Fibroblast of skin of right biceps (primary cell): Measurements from ENCODE around the gene NUAK1.

Experiments
- DNase-seq: peaks from one replicate; pipeline ENCODE4 v3.0.0-alpha.2; 2013

The NUAK1 gene

DNA sequence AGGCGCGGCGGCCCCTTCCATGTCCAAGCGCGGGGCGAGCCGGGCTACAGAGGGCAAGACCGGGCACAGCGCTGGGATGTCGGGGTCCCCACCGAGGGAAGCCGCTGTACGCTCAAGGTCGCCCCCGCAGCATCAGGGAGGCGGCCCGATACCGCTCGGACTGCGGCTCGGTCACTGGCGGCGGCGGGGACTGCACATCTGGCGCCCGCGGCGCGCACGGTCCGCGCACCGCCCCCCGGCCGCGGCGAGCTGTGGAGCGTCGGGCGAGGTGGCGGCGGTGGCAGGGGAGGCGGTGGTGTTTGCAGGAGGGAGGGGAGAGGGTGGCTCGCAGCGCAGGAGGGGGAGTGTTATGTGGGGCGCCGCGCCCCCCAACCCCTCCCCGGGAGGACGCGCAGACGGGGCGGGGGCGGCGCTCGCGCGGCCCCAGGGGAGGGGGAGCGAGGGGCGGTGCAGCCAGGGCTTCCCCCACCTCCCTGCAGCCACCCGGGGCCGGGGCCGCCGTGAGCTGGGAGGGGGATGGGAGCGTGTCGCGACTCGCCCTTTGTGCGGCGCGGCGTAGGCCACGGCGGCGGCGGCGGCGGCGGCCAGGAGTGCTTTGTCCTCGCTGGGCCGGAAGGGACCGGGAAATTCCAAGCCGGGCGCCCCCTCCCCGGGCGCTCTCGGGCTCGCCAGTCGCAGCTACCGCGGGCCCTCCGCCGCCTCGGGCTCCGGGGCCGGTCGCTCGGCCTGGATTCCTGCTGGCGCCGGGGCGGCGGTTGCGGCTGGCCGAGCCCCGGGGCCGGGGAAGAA, at the start of gene NUAK1:
TSS of gene NUAK1 (minus strand) at position 322 of the 789 bp plus-strand sequence. CDS start at position 21, 301 bp downstream.
- peak; percentile 86 for DNase-seq

DNA sequence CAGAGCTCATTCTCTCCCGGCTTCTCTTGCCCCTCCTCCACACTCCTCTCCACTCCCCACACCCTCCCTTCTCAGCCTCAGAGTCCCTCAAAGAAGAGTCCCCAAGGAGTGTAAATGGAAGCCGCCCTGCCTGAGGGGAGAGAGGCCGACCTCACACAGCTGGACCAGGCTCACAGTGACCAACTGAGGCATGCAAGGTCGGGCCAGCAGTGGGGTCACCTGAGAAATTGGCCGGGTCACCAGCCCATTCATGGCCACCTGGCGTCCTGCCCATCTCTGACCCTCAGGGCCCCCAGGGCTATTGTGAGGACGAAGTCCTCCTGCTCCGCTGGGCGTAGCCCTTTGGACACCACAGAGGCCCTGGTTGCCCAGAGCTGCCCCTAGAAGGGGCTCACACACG, 49.5 kb upstream of the NUAK1 start:
- DNase-seq: no peak

DNA sequence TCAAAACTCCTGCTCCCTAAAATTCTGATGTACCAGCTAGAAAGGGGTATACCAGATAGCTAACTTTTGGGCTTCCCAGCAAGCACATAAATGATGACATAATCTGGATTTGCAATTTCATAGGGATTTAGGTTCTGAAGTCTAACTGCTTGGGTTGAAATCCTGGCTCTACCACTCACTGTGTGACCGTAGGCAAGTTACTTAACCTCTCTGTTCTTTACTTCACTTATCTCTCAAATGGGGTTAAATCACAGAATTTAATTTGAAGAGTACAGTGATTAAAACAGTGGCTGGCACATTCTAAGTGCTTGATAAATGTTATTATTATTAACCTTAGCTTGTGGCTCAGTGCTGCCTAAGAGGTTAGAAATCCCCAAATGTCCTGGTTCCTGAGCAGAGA, 49.1 kb upstream of the NUAK1 start:
- DNase-seq: no peak

DNA sequence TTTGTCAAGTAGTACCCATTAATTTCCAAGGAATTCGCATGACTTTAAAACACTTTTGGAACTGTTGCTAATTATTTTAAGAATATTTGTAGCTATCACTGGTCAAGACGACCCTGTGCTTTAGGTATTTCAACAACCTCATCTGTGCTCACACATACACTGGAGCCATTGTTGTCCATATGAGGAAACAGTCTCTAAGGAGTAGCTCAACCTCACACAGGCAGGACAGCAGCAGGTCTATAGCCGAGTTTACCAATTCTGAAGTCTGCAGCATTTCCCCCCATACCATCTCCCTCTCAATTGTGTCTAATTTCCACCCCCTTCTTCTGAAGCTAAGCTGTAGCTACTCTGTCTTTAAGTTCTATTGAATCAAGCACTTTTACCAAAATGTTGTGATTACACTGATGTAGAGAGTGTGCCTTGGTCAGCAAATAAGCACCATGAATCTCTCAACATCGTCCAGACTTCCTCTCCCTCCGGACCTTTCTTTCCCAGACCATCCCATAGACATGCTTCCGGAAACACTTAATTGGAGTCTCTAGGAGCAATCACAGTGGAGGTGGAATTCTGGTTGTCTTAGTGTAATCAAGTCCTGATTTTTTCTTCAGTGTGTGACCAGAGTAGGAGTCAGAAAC, 48.5 kb upstream of the NUAK1 start:
- no peak for DNase-seq

DNA sequence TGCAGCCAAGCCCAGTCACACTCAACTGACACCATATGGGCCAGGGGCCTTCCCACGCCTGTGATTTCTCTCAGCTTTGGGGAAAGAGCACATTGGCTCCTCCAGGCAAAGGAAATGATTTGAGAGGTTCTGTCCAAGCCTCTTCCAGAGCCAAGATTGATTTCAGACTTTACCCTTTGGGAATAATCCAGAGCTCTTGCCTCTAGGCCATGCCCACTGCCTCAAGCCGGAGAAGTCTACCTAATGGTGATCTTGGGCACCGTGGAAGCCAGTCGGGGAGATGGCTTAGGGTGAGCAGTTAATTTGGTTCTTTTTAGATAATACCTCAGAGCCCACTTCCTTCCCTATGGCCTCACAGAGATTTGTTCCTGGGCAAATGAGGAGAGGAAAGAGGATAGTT, 45.0 kb upstream of the NUAK1 start:
- DNase-seq: no peak

DNA sequence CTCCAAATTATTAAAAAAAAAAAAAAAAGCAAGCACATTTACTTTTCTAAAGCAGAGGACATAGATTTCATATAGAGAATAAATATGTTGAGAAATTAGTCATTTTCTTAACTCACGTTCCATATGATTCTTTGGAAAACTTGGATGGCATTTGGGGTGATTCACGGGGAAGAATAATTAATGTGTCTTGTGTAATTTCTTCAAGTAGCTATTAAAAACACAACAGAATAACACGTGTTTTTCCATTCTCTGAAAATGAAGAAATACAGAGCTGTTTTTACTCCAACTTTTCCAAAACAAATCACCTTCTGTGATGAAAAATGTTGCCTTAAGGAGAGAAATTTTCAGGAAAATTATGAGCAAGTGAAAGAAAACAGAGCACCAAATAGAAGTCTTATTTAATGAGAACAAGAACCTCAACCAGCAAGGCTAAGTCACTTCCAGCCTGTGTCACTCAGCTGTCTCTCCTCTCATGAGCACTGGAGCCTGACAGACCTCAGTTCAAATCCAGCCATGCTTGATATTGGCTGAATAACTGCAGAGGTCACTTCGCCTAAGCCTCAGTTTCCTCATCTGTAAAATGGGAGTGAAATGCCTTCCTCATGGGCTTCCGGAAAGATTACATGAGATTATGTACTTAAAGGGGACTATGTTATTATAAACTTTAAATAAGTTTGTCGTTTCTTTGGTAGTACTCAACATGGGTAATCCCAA, 42.8 kb upstream of the NUAK1 start:
- peak; percentile 61 for DNase-seq

DNA sequence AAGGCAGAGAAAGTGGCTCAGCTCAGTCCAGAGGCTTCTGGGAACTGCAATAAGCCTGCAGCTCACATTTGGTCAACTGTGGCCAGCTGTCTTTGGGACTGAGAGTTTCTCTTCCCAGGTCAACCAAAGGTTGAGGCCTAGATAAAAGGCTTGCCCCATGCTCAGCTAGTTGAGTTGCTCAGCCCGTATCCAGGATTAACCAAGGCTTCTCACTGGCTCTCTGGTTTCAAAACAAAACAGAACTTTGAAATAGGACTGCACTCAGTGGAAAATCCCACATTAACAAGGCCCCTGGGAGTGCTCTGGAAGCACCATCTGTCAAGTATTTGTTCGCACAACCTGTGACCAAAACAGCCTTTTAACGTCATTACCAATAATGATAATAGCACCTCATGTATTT, 40.3 kb upstream of the NUAK1 start:
- DNase-seq: no peak

DNA sequence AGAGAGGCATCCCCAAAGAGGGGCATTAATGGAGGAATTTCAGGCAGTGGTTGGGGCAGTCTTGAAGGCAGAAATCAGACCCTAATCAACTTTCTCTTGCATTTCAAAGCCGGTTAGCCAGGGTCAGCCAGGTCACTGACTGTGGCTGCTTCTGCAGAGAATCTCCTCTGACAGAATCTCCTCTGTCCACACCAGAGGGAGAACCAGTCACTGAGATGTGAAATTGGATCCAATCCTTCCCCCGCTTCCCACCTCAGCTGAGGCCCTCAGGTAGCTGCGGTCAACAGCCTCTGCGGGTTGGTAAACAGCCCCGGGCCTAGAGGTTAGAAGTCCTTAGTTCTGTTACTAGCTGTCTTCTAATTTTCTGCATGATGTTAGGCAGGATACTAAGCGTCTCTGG, 39.8 kb upstream of the NUAK1 start:
- no peak for DNase-seq

DNA sequence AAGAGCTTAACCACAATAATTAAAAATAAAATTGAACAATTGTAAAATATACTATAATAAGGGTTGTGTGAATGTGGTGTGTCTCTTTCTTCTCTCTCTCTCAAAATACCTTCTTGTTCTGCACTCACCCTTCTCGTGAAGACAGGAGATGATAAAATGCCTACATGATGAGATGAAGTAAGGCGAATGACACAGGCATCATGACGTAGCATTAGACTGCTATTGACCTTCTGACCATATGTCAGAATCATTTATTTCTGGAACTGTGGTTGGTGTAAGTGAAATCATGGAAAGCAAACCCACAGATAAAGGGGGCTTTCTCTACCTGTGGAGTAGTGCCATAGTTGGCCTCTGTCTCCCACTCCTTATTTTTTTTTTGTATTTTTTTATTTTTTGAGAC, 37.8 kb upstream of the NUAK1 start:
- DNase-seq: no peak

DNA sequence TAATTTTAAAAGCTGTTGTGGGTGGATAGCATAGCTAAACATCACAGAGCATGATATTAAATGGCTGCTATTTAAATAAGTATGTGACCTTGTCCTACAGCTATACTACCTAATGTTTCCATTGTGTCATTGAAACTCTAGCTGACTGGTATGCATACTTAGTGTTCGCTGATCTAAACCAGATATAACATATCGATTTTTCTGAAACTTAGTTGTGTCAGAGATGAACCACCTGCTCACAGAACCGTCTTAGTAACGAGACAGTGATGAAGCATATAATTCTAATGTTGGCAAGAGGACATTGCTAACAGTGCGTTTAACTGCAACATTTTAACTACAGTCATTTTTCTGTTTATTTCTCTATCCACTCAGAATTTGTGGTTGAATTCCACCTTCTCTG, 36.1 kb upstream of the NUAK1 start:
- no peak for DNase-seq

DNA sequence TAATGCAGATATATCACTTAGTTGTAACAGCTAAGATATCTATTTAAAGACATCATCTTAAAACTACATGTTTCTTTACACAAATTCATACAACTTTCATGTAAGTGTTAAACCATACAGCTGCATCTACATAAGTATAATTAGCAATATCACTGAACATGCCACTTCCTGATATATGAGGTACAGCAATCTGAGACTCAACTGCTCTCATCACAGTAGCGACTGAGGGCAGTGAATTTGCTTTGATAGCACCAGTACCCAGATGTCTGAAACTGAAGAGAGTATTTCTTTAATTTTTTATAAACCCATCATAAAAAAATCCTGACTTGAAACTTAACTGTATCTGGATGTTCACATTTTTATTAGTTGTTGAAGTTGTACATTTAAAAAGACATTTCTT, 34.7 kb upstream of the NUAK1 start:
- DNase-seq: no peak

DNA sequence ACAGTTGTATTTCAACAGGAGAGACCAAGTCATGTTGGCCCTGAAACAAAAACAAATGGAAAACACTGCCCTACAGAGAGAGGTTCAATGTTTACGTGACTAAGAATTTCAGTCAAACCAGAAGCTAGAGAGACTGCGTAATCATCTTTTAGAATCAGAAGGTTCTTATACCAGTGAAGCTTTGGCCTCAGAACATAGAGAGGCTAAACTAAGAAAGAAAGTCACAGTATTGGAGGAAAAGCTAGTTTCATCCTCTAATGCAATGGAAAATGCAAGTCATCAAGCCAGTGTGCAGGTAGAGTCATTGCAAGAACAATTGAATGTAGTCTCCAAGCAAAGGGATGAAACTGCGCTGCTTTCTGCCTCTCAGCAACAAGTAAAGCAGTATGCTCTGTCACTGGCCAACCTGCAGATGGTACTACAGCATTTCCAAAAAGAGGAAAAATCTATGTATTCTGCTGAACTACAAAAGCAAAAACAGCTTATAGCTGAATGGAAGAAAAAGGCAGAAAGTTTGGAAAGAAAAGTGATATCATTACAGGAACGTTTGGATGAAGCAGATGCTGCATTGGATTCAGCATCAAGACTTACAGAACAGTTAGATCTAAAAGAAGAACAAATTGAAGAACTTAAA, 32.5 kb upstream of the NUAK1 start:
- DNase-seq: no peak

DNA sequence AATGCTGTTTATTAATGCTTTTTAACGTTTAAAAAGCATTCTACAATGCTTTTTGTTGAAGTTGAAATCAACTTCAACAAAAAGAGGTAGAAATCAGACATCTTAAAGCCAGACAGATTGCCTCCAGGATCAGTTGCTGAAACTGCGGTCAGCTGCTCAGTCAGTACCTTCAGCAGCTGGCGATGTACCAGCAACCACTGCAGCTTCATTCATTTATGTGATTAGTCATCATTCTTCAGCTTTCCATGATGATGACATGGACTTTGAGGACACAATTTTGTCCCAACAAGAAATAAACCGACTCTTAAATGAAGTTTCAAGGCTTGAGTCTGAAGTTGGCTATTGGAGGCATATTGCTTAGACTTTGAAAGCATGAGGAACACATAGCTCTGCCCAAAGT, 31.5 kb upstream of the NUAK1 start:
- DNase-seq: peak; percentile 89

DNA sequence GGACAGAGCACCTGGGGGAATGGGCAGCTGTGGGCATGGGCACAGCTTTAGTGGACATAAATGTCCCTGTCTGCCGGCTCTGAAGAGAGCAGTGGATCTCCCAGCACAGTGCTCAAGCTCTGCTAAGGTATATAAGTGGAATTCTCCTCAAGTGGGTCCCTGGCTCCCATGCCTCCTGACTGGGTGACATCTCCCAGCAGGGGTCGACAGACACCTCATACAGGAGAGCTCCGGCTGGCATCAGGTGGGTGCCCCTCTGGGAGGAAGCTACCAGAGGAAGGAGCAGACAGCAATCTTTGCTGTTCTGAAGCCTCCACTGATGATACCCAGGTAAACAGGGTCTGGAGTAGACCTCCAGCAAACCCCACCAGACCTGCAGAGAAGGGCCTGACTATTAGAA, 25.0 kb upstream of the NUAK1 start:
- DNase-seq: no peak

DNA sequence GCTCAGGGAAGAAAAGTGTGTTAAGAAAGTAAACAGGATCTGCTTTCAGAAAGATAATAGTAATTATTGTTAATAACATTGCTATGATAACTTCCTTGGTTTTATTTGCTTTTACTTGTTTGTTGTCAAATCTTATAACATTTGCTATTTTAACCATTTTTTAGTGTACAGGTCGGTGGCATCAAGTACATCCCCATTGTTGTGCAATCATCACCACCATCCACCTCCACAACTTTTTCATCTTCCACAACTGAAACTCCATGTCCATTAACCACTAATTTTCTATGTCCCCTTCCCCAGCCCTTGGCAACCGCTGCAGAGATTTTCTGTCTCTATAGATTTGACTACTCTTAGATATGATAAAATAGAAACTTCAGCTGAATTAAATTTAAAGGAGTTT, 22.7 kb upstream of the NUAK1 start:
- DNase-seq: no peak

DNA sequence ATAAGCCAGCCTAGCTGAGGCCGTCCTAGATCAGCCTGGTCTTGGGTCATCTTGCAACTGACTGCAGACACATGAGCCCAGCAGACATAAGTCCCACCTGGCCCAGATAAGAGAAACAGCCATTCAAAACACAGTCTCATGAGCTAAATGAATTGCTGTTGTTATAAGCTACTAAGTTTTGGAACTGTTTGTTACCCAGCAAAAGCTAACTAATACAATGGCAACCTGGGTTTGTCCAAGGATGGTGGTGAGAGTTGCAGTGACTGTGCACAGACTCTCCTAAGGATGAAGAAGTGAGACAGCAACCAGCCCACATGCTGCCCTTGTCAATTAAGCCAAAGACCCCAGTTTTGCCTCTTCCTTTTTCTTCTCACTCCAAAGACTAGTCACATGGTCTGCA, 22.2 kb upstream of the NUAK1 start:
- no peak for DNase-seq

DNA sequence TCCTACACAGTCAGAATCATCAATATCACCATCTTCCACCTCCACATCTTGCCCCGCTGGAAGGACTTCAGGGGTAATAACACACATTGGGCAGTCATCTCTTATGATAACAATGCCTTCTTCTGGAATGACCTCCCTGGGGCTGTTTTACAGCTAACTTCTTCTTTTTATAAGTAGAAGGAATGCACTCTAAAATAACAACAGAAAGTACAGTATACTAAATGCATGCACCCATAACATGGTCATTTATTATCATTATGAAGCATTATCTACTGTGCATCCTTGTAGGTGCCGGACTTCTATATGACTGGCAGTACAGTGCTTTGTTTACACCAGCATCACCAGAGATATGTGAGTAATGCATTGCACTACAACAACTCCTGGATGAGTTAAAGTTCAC, 19.0 kb upstream of the NUAK1 start:
- no peak for DNase-seq

DNA sequence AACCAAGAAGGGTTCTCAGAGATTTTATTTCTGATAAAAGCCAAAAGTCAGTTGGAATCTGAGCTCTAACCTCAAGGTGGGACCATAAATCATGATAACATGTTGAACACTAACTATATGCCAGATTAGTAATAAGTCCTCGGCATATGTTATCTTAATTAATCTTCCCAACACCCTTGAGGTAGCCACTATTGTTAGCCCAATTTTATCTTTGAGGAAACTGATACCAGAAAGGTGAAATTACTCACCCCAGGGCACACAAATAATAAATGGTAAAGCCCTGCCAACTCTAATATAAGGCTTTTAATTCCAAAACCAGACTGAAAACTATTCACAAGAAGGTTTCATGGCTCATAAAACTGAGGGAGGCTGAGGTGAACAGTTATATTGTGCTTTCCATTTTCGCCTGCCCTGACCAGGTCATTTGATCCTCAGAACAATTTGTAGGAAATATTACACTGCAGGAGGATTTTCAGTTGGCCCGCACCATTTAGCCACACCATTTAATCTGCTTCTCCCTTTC, 16.1 kb upstream of the NUAK1 start:
- DNase-seq: no peak

DNA sequence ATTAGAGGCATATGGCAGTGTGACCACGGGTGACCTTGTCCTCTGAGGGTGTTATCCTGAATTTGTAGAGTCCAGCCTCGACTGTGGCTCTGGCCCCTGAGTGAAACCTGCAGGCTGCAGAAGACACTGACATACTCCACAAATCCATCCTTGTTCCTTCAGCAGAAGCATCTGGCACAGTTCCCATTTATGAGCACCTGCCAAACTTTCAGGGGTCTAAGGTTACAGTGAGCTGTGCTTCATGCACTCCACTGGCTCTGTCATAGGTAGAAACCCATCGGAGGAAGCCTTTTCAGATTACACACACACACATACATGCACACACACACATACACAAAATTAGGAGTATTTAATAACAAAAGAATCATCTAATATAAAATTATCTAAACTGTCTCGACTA, 13.6 kb upstream of the NUAK1 start:
- no peak for DNase-seq

DNA sequence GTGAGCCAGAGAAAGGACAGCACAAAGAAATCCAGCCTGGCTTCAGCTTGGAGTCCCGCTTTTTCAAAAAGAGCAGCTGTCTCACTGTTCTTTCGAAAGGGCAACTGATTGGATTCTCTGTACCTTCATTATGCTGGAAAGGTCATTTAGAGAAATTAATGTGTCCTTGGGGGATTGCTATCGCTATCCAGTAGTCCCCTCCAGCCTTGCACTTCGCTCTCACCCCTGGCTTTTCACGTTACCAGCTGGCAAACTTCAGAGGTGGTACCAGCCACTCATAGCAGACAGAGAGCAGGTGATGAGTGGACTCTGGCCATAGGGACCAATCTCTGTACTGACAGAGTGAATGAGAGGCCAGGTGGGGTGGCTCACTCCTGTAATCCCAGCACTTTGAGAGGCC, 11.8 kb upstream of the NUAK1 start:
- DNase-seq: no peak

DNA sequence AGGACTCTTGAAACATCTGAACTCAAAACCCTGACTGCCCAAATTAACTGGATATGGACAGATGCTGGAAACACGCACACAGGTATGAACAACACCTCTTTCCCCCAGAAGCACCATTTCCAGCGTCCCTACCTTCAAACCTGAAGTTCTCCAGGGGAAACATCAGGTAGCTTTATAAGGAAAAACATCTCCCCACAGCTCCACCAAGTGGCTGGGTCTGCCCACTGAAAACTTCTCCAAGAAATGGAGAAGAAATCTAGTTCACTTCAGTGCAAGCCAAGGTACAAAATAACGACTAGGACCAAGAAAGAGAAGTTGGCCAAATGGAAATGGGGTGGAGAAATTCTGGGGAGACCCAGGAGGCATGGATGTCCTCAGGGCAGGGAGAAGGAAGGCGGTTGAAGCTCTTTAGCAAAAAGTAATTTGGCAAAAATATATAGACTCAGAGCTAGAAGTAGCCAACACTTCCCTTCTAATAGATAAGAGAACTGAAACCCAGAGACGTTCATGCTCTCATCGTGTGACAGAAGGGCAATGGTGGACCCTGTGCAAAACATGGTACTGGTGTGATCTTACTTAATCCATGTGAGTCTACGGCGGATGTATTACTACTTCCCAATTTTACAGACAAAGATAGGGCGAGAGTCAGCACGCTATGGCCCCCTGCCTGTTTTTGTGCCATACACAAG, 10.5 kb upstream of the NUAK1 start:
- DNase-seq: no peak

DNA sequence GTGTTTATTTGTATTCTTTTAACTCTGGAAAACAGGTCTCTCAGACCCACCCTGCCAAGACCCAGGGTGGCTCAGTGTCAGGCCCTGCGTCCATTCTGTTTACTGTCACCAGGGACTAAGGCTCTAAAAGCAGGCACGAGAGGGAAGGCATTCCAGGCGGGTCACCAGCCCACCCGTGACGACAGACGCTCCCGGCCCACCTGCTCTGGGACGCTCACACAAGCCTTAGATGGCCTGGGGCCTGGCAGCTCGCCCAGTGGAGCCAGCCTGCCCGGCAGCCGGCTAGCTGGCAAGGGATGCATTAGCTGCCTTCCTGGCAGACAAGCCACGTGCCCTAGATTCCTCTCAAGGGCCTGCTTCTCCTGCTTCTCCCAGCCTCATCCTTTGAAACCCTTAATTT, 9.2 kb upstream of the NUAK1 start:
- no peak for DNase-seq

DNA sequence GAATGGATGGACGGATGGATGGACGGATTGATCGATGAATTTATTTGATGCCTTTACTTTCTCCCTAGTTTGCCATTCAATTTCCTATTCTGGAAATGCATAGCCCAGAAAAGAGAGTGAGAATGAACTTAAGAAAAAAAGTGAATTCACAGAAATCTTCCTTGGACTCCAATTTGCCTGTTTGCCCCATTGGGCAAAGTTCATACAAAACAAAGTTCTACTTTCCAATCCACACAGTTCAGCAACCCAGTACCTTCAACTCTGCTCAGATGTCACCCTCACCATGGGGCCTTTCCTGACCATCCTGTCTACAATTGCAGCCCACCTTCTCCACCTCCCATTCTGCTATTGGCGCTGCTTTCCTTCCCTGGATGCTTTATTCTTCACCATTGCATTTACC, 8.2 kb upstream of the NUAK1 start:
- DNase-seq: no peak
